GM19025 (cell line): ENCODE results near the gene RIT2.

Source experiments
- ATAC-seq: cut with Tn5 transposase; IDR thresholded peaks from one replicate; pipeline ENCODE4 v1.9.1; 2021; ENCODE audit warnings: mild to moderate bottlenecking, low read depth, moderate library complexity; ENCODE audit not compliant: unreplicated experiment

RIT2 gene

GRCh38 chr18:43017622-43018021 is 97.9 kb downstream of the RIT2 start:
- ATAC-seq, result no peak

- no peak for ATAC-seq
These were observed 102.0 kb downstream of the RIT2 start for GRCh38 chr18:43013486-43013885.

- ATAC-seq, result no peak
These were observed 102.5 kb downstream of the RIT2 start for GRCh38 chr18:43012951-43013350.

- ATAC-seq, result no peak
These were observed 104.9 kb downstream of the RIT2 start for GRCh38 chr18:43010611-43011010.

- no peak for ATAC-seq
These were observed 105.8 kb downstream of the RIT2 start for GRCh38 chr18:43009674-43010073.

GRCh38 chr18:43007365-43007764 is 108.1 kb downstream of the RIT2 start:
- ATAC-seq, result no peak

- no peak for ATAC-seq
These were observed 111.1 kb downstream of the RIT2 start for GRCh38 chr18:43004421-43004820.

- no peak for ATAC-seq
These were observed 113.7 kb downstream of the RIT2 start for GRCh38 chr18:43001821-43002220.

- no peak for ATAC-seq
These were observed 118.7 kb downstream of the RIT2 start for GRCh38 chr18:42996824-42997223.

- ATAC-seq, result no peak
These were observed 135.1 kb downstream of the RIT2 start for GRCh38 chr18:42980426-42980825.

GRCh38 chr18:42977982-42978637 is 137.4 kb downstream of the RIT2 start:
- no peak for ATAC-seq

GRCh38 chr18:42976869-42977590 is 138.5 kb downstream of the RIT2 start:
- ATAC-seq, result no peak

- no peak for ATAC-seq
These were observed 146.1 kb downstream of the RIT2 start for GRCh38 chr18:42969366-42969765.

GRCh38 chr18:42961298-42961697 is 154.2 kb downstream of the RIT2 start:
- no peak for ATAC-seq

GRCh38 chr18:42959528-42959927 is 156.0 kb downstream of the RIT2 start:
- no peak for ATAC-seq

GRCh38 chr18:42958353-42958752 is 157.1 kb downstream of the RIT2 start:
- no peak for ATAC-seq

GRCh38 chr18:42956287-42956686 is 159.2 kb downstream of the RIT2 start:
- ATAC-seq, result no peak

- no peak for ATAC-seq
These were observed 160.6 kb downstream of the RIT2 start for GRCh38 chr18:42954887-42955286.

GRCh38 chr18:42953306-42953705 is 162.2 kb downstream of the RIT2 start:
- no peak for ATAC-seq

- ATAC-seq, result no peak
These were observed 164.8 kb downstream of the RIT2 start for GRCh38 chr18:42950732-42951131.

- no peak for ATAC-seq
These were observed 166.7 kb downstream of the RIT2 start for GRCh38 chr18:42948831-42949230.

- ATAC-seq, result no peak
These were observed 173.6 kb downstream of the RIT2 start for GRCh38 chr18:42941860-42942259.
